CD14-positive monocyte (primary cell): ENCODE data around the gene KLF9. TPM values are rescaled to one million over a fixed set of nuclear protein-coding genes. Genes with fewer than 3 reads are reported as not detected.
"Not testable (repeated sequence)": the region's sequence is repeated elsewhere in the genome, so short reads cannot be mapped to it uniquely, and the experiment has no call there.

Experiments used
- DNase-seq, 3 donors: peaks; one replicate each; pipeline ENCODE4 v3.0.0-alpha.2; 2011 to 2022
- H2AFZ ChIP-seq: 2 replicates; pipeline ENCODE4 v1.6.0; 2012; ENCODE audit warnings: mild to moderate bottlenecking, low read depth, low read length, inconsistent platforms; ENCODE audit not compliant: insufficient read depth, poor library complexity, severe bottlenecking
- H3K27ac ChIP-seq, 2 donors: 1 replicate in 1 of 2; 2 replicates in 1 of 2; pipeline ENCODE4 v1.5.1; 2012 to 2013; ENCODE audit warnings: low read length in 2 of 2, control low read depth in 1 of 2, inconsistent platforms in 1 of 2, low read depth in 1 of 2, mild to moderate bottlenecking in 1 of 2
- H3K27me3 ChIP-seq, 2 donors: one replicate each; pipeline versions ENCODE4 v1.6.0 to v1.6.1; 2011 to 2013; ENCODE audit warnings: low read length in 2 of 2; ENCODE audit not compliant: control insufficient read depth in 2 of 2, insufficient read depth in 2 of 2
- H3K36me3 ChIP-seq, 2 donors: replicated peaks in 1 of 2; 1 replicate in 1 of 2; 2 replicates in 1 of 2; pipeline versions ENCODE4 v1.5.1 to v1.6.1; 2012 to 2013; ENCODE audit warnings: low read length in 2 of 2, control low read depth in 1 of 2, inconsistent platforms in 1 of 2, mild to moderate bottlenecking in 1 of 2; ENCODE audit not compliant: insufficient read depth in 2 of 2, control insufficient read depth in 1 of 2
- H3K4me1 ChIP-seq, 2 donors: 1 replicate in 1 of 2; 2 replicates in 1 of 2; pipeline versions ENCODE4 v1.5.1 to v1.6.1; 2012 to 2013; ENCODE audit warnings: low read length in 2 of 2, control low read depth in 1 of 2, inconsistent platforms in 1 of 2, mild to moderate bottlenecking in 1 of 2, moderate library complexity in 1 of 2; ENCODE audit not compliant: insufficient read depth in 2 of 2, control insufficient read depth in 1 of 2
- H3K4me2 ChIP-seq: replicated peaks from 2 replicates; pipeline ENCODE3; 2012; ENCODE audit warnings: low read length, moderate library complexity, mild to moderate bottlenecking; ENCODE audit not compliant: poor library complexity, severe bottlenecking; ENCODE audit errors: extremely low read depth
- H3K4me3 ChIP-seq, 3 experiments: fragments of 200-600 bp in 1 of 3; sonication (generic) in 1 of 3; replicated peaks in 1 of 3; 1 replicate in 2 of 3; 2 replicates in 1 of 3; pipeline ENCODE4 v1.5.1; 2011 to 2013; ENCODE audit warnings: low read length in 3 of 3, mild to moderate bottlenecking in 3 of 3, control low read depth in 2 of 3, low read depth in 2 of 3, inconsistent platforms in 1 of 3, moderate library complexity in 1 of 3
- H3K79me2 ChIP-seq: 2 replicates; pipeline ENCODE4 v1.6.0; 2012; ENCODE audit warnings: mild to moderate bottlenecking, control low read depth, inconsistent platforms, low read length, moderate library complexity; ENCODE audit not compliant: insufficient read depth
- H3K9ac ChIP-seq: 2 replicates; pipeline ENCODE4 v1.6.0; 2017; ENCODE audit warnings: low read length, mild to moderate bottlenecking; ENCODE audit not compliant: insufficient read depth, poor library complexity, severe bottlenecking
- H3K9me3 ChIP-seq, 2 donors: replicated peaks in 1 of 2; 1 replicate in 1 of 2; 2 replicates in 1 of 2; pipeline versions ENCODE4 v1.5.1 to v1.6.1; 2012 to 2013; ENCODE audit warnings: low read length in 2 of 2, control low read depth in 1 of 2; ENCODE audit not compliant: control insufficient read depth in 1 of 2, insufficient read depth in 1 of 2
- H4K20me1 ChIP-seq: 2 replicates; pipeline ENCODE4 v1.6.0; 2012; ENCODE audit warnings: mild to moderate bottlenecking, low read length, control low read depth, moderate library complexity; ENCODE audit not compliant: insufficient read depth
- H3K27ac Mint-ChIP-seq, 7 donors: one replicate each; pipeline ENCODE4 v1.8.0; 2020; ENCODE audit warnings: mild to moderate bottlenecking in 7 of 7, mixed read lengths in 7 of 7, moderate library complexity in 6 of 7, inconsistent platforms in 2 of 7
- H3K27me3 Mint-ChIP-seq, 3 donors: one replicate each; pipeline ENCODE4 v1.8.0; 2021 to 2022; ENCODE audit warnings: low read depth in 3 of 3, mild to moderate bottlenecking in 3 of 3, mixed read lengths in 3 of 3, moderate library complexity in 3 of 3, inconsistent platforms in 1 of 3
- H3K36me3 Mint-ChIP-seq, 2 donors: one replicate each; pipeline ENCODE4 v1.8.0; 2020; ENCODE audit warnings: mixed read lengths in 2 of 2, inconsistent platforms in 1 of 2, mild to moderate bottlenecking in 1 of 2
- H3K4me1 Mint-ChIP-seq: one replicate; pipeline ENCODE4 v1.8.0; 2020; ENCODE audit warnings: mild to moderate bottlenecking, mixed read lengths
- H3K4me3 Mint-ChIP-seq, 2 donors: one replicate each; pipeline ENCODE4 v1.8.0; 2020; ENCODE audit warnings: mild to moderate bottlenecking in 2 of 2, mixed read lengths in 2 of 2, moderate library complexity in 1 of 2
- H3K9me3 Mint-ChIP-seq, 7 donors: one replicate each; pipeline ENCODE4 v1.8.0; 2020 to 2022; ENCODE audit warnings: mixed read lengths in 7 of 7, mild to moderate bottlenecking in 6 of 7, moderate library complexity in 6 of 7, inconsistent platforms in 2 of 7
- CTCF ChIP-seq: fragments of 200-600 bp; IDR thresholded peaks from one replicate; pipeline ENCODE4 v1.8.0; 2022; ENCODE audit warnings: antibody characterized with exemption, mild to moderate bottlenecking
- WGBS: methylation state at CpG from one replicate; pipeline ENCODE4 v1.1.5; 2013; ENCODE audit warnings: missing lambda C conversion rate; ENCODE audit not compliant: insufficient coverage; 5-methylcytosine and 5-hydroxymethylcytosine counted together
- intact Hi-C, 2 donors: fragments of 100-400 bp; cut with micrococcal nuclease; formaldehyde crosslinking; loops; one replicate each; pipeline versions ENCODE4 v1.15.0 to v1.15.1; 2023
- polyA plus RNA-seq, 3 donors: library from polyadenylated mRNA; depleted of rRNA in 1 of 3; unstranded in 2 of 3; stranded (reverse) in 1 of 3; fragments of 300-500 nt in 2 of 3; fragments of >200 nt in 1 of 3; fragmentation: Illumina TruSeq in 2 of 3; gene quantifications; 1 replicate in 2 of 3; 2 replicates in 1 of 3; pipeline ENCODE4 v1.2.3, GENCODE V29; 2012 to 2021

KLF9 gene
- polyA plus RNA-seq, 3 donors = 0.18 to 26.1 (median 0.72) TPM

- DNase-seq = no peak
- Mint-ChIP-seq H3K27ac (no peak overlapping the region), H3K27me3 (peaks cover 0 to 2% (median 0%) of the 10 kb centered on the region in 3 donors), H3K36me3 (peaks cover 0 to 4% of the 10 kb centered on the region in 2 donors), H3K4me3 (no peak overlapping the region), H3K4me1 (peaks cover 52% of the 10 kb centered on the region), H3K9me3 (no peaks in the 10 kb centered on the region)
- Histone ChIP-seq H3K27me3 (no peaks in the 10 kb centered on the region), H3K4me3 (no peak overlapping the region), H3K36me3 (no peaks in the 10 kb centered on the region), H3K4me1 (peaks cover 35% of the 10 kb centered on the region in 2 donors), H3K79me2 (peaks cover 74% of the 10 kb centered on the region), H2AFZ (no peak overlapping the region), H4K20me1 (peaks cover 33% of the 10 kb centered on the region), H3K9me3 (no peaks in the 10 kb centered on the region), H3K4me2 (no peak overlapping the region), H3K27ac (no peak overlapping the region), H3K9ac (no peak overlapping the region)
- TF ChIP-seq CTCF = no peak
- intact Hi-C loops = loop anchor here in 1 of 2 donors (5.0 to 10.0 kb wide), 2 partner anchors 34 to 58 kb away; no protein-coding TSS in a partner anchor
- no CpG with 5 or more reads among the region's 2 CpGs for WGBS
Observed at GRCh38 chr9:70403166-70403565, 11.3 kb downstream of the KLF9 start.

GRCh38 chr9:70402213-70402612 lies 12.2 kb downstream of the KLF9 start:
- H3K4me2 ChIP-seq = no peak overlapping the region
- H3K4me1 ChIP-seq = peaks cover 39% of the 10 kb centered on the region in 2 donors
- H3K79me2 ChIP-seq = peaks cover 67% of the 10 kb centered on the region
- no peaks in the 10 kb centered on the region for H3K36me3 ChIP-seq
- Mint-ChIP-seq H3K27ac (peak overlapping the region in 1 of 7 donors; percentile 50), H3K4me1 (peaks cover 55% of the 10 kb centered on the region), H3K9me3 (no peaks in the 10 kb centered on the region), H3K36me3 (peaks cover 0 to 2% of the 10 kb centered on the region in 2 donors), H3K4me3 (no peak overlapping the region), H3K27me3 (peaks cover 0 to 2% (median 0%) of the 10 kb centered on the region in 3 donors)
- H4K20me1 ChIP-seq = peaks cover 40% of the 10 kb centered on the region
- H3K27ac ChIP-seq = no peak overlapping the region
- H3K9me3 ChIP-seq = no peaks in the 10 kb centered on the region
- H2AFZ ChIP-seq = no peak overlapping the region
- intact Hi-C loops = loop anchor here in 1 of 2 donors (5.0 to 10.0 kb wide), 2 partner anchors 35 to 57 kb away; no protein-coding TSS in a partner anchor
- H3K4me3 ChIP-seq = no peak overlapping the region
- no peaks in the 10 kb centered on the region for H3K27me3 ChIP-seq
- DNase-seq = no peak
- TF ChIP-seq CTCF = no peak
- H3K9ac ChIP-seq = no peak overlapping the region
- WGBS = no CpG with 5 or more reads among the region's 1 CpG

GRCh38 chr9:70401241-70401640 lies 13.2 kb downstream of the KLF9 start:
- not testable (repeated sequence) for H3K27ac Mint-ChIP-seq, DNase-seq
- H3K79me2 ChIP-seq = peaks cover 68% of the 10 kb centered on the region

More at GRCh38 chr9:70401241-70401640, 13.2 kb downstream of the KLF9 start:
- H3K4me3 ChIP-seq, H3K4me2 ChIP-seq, H3K36me3 Mint-ChIP-seq, H3K9ac ChIP-seq, H3K9me3 ChIP-seq, H3K27me3 ChIP-seq, H3K36me3 ChIP-seq, H3K9me3 Mint-ChIP-seq, H3K27me3 Mint-ChIP-seq, H3K4me3 Mint-ChIP-seq, H3K27ac ChIP-seq, H2AFZ ChIP-seq: not testable (repeated sequence)
- 100% methylated on average over 2 of the region's 6 CpGs for WGBS
- intact Hi-C loops = loop anchor here in 1 of 2 donors (5.0 to 10.0 kb wide), 2 partner anchors 36 to 56 kb away; no protein-coding TSS in a partner anchor
- Histone ChIP-seq H4K20me1 (peaks cover 46% of the 10 kb centered on the region), H3K4me1 (peaks cover 34% of the 10 kb centered on the region in 2 donors)
- peaks cover 48% of the 10 kb centered on the region for H3K4me1 Mint-ChIP-seq
